NCI-H146 (cell line): ENCODE measurements around the gene TMEM41A.

ENCODE experiments used
- DNase-seq: peaks from one replicate; lab custom pipeline; 2025; lab: John Stamatoyannopoulos, UW

Gene TMEM41A

DNA sequence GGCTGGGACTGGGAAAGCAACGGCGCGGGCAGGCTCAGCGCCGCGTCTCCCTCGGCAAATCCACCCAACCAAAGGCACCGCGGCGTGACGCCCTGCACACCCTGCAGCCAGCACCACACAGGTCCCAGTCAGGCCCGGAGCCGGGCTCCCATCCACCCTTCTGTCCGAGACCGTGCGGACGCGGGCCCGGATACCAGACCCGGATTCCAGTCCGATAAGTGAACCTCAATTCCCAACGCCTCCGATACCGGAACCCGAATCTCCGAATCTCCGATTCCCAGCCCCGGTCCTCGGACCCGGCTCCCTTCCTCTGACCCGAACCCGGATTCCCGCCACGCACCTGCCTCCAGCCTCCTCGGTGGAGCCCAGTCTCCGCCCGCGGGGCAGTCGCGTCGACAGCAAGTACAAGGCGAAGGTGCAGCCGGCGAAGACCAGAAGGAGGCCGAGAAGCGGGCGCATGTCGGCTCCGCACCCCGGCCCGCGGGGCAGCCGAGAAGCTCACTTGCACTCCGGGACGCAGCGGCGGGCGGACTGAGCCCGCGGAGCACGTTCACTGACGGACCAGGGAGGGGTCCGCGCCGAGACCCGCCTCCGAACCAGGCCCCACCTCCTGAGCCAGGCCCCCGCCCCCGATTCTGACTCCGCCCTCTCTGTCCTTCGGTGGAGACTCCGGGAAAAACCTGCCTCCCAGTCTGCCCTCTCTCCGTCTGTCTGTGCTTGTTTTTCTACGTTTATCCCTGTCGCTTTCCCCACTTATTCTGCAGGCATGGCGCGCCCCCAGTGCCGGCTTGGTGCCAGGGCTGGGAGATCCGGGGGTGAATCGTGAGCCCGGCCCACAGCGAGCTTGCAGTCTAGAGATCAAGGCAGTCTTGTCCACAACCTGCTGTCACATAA, at the start of gene TMEM41A:
Gene TMEM41A, minus strand, starts transcription at position 533 of the 894 bp plus-strand sequence. Its CDS starts 74 bp downstream, at position 459.
- DNase-seq, result peak; percentile 96

DNA sequence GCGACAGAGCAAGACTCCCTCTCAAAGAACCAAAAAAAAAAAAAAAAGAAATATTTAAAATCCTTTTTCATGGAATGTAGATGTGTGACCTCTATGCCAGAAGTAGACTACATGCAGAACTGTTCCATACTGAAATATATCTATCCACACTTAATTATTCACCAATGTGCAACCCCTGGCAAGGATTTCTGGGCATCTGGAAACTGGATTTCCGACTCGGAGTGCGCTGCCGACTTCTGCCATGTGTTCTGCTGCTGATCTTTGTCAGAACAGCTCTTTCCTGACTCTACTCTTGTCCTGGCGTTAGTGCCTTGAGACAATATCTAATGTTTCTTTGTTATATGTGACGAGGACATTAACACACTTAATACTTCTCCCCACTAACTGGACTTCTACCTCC, 41.9 kb upstream of the TMEM41A start:
- DNase-seq, result no peak

DNA sequence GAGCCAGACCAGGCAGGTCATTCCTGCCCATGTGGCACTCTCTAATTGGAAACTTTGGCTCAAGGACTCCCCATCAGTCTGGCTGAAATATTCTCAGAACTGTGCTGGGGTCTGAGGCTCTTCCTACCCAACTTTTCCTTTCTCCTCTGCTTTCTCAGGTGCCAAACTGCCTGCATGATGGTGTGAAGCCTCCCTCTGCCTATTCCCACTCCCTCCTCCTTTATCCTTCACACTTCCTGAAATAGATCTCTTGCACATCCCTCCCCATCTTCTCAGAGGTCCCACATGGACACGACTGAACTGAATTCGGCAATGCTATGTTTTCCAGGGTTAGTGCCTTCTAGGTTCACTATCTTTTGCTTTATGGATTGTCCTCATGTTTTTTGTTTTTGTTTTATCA, 41.1 kb upstream of the TMEM41A start:
- no peak for DNase-seq

DNA sequence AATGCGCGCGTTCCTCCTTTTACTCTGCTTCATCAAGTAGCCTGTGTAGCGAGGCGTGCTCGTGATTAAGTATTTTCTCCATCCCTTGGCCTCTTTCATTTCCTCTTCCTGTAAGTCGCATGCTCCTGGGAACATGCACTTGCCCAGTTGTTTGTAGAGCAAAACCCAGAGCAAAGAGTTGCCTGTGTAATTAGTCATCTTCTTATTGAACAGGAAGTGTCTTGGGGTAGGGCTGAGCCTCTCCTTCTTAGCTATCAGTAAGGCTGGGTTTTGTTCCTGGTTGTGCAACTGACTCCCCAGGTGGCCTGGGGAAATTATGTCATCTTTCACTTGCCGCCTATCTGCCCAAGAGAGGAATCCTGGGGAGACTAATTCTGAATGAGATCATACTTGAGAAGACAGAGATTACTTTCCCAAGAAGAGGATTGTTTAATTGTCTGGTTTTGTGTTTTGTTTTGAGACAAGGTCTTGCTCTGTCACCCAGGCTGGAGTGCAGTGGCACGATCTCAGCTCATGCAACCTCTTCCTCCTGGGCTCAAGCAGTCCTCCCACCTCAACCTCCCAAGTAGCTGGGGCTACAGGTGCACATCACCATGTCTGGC, 38.6 kb upstream of the TMEM41A start:
- peak; percentile 27 for DNase-seq

DNA sequence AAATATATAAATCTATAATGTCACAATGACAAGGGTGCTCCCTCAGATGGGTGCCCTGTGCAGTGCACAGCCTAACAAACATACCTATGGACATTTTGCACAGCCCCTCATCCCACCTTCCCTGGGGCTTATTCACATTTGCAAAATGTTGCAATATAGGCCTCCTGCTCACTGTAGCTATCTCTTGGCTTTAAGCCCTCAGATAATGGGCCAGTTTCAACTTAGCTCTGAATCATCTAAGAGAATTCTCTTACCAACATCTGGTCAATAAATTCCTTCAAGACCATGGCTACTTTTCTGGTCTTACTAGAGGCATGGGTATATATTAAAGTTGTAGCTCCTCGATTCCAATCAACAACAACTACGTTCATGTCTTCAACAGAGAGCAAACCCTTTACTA, 35.7 kb upstream of the TMEM41A start:
- DNase-seq, result no peak

DNA sequence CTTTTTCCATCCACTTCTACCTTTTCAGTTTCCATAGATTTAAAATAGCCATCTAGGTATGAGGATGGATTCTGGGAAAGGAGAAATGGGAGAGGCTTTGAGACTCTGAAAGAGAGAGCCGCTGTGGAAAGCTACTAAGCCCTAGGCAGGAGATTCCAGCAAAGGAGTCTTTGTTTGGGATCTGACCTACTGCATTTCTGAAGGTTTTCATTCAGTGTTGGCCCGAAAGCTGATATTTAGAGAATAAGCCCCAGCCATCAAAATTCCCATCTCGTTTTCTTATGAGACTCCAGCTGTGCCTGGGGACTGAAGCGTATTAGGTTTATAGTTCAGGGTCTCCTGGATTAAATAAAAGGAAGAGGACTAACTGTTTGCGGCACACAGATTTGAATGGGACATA, 34.1 kb upstream of the TMEM41A start:
- DNase-seq, result no peak

DNA sequence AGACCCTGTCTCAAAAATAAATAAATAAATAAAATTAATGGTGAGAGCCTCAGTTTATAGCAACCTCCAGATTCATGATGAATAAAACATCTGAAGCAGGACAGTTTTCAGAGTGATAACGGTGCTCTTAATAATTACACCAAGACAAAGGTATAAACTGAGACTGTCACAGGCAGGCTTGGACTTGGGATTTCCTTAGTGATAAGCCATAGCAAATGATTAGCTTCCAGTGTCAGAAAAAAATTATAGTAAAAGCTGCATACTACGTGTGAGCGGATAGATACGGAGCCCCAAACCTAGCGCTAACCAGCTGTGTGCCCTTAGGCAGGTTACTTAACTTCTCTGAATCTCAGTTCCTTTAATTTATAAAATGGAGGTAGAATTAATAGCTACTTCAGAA, 32.0 kb upstream of the TMEM41A start:
- no peak for DNase-seq

DNA sequence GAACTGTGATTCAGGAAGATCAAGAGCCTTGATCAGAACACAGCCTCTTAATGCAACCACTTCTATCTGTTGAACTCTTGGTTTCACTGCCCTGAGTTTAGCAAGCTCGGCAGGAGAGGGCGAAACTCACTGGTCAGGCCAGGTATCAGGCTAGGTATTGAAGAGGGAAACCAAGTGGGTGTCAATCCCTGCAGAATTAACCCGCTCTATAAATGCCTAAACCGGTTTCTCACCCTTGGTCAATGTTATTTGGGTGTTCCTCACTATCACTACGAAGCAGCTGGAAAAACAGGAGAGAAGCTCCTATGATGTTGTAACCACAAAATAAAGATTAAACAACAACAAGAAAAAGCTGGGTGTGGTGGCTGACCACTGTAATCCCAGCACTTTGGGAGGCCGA, 29.7 kb upstream of the TMEM41A start:
- no peak for DNase-seq

DNA sequence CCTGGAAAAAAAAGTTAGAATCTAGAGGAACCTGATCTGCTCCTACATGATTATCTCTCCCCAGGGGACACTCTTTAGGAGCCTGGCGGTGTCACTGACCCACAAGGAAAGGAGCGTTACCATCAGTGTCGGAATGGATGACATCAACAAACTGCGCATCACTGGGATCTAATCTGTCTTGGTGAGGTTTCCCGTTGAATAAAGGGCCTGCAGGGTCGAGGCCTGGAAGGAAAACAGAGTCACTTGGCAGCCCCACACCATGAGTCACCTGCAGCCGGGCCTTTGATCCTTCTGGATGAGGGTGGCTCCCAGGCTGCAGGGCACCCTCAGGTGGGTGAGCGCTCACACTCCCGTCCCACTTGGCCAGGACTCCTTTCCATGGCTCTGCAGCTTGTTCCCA, 28.5 kb upstream of the TMEM41A start:
- DNase-seq, result no peak

DNA sequence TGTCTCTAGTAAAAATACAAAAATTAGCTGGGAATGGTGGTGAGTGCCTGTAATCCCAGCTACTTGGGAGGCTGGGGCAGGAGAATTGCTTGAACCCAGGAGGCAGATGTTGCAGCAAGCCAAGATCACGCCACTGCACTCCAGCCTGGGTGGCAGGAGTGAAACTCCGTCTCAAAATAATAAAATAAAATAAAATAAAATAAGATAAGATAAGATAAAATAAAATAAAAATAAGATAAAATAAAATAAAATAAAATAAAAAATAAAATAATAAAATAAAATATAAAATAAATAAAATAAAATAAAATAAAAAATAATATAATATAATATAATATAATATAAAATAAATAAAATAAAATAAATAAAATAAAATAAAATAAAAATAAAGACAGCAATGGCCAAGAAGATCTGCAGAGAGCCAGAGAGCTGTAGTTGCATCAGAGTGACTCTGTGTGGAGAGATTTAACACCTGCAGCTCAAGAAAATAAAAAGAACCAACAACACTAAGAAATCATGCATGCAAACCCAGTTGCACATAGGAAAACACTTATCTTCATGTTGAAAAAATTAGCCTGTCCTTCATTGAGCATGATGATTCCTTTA, 27.6 kb upstream of the TMEM41A start:
- DNase-seq, result no peak

DNA sequence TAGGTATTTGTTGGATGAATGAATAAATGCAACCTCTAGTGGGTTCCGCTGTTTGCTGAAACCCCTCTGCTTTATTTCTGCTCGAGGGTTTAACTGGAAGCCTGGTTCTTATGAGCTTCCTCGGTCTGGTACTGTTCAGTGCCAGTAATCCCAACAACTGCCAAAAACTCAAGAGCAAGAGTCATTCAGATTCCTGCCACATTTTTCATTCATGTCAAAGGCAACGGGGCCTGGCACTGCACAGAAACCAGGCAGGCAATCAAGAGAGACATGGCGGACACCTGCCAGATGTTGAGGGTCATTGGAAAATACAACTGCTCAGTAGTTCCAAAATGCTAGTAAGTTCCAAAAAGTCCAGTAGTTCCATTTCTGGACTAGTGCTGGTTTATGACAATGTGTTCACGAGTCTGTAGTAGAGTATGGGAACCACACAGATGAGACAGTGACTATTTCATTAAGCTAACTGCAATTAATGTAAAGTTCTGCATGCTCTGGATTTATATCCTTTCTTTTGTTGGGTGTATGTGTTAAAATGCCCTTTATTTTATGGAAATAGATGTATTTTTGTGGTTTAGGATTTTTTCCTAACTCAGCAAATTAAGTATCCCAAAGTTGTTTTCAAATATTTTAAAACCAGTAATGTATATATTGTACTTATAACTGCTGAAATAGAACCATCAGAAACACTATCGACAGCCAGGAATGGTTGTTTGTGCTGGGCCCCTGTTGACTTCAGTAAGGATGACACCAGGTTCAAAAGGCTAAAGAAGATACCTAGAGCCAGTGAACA, 22.7 kb upstream of the TMEM41A start:
- DNase-seq, result no peak

DNA sequence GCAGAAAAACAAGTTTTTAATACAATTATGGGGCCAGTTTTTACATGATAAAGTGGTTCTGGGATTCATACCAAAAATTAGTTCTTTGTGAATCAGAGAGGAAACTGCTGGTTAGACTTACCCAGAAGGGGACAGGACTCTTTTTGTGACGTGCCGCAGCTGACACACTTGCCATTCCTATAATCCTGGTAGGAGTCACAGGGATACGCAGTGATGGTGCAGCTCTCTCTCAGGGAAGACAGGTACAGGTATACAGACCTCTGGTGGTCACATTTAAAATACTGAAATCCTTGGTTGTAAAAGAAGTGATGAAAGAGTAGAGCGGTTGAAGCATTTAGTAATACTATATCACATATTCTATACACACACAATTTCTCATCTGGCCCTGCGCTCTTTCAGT, 20.2 kb upstream of the TMEM41A start:
- peak; percentile 13 for DNase-seq

DNA sequence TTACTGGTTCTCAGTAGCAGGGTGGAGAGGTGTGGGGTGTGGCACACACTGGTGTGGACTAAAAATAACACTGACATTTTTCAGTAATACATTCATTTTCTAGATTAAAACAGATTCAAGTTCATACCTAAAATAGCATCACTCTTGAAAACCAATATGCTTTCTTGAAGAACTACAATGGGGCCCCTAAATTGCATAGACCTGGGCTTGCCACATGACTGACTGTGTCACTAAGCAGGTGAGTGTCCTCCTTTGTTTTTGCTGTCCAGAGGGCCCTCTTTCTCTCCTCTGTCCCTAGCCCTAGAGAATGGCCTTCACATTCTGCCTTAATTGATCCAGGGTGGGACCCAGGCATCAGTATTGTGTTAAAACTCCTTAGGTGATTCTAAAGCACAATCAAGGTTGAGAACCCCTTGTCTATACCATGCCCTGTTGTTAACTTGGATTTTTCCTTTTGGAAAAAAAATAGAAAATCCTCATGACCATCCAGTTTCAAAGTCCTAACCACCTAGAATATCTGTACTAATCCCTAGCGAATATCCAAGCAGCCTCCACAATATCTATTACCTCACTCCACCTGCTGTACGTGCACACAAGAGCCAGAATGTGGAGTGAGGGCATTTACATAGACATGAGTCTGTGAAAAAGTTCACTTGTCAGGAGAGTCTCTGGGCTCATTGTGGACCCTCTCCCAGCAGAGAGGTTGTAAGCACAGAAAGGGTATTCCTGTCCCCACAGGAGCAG, 18.7 kb upstream of the TMEM41A start:
- DNase-seq, result no peak

DNA sequence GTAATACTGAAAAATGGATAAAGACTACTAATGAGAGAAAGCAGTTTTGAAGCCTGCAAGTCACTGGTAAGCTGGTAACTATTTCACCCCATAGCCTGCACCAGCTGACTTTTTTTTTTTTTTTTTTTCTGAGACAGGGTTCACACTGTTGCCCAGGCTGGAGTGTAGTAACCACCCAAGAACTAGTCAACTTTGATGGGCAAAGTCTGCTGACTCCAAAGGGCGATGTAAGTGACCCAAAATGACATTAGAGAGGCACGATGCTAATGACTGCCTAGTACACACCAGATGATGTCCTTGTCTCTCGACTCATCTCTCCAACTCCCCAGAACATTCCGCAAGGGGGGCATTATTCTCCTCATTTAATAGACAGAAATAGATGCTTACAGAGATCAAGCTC, 12.9 kb upstream of the TMEM41A start:
- no peak for DNase-seq

DNA sequence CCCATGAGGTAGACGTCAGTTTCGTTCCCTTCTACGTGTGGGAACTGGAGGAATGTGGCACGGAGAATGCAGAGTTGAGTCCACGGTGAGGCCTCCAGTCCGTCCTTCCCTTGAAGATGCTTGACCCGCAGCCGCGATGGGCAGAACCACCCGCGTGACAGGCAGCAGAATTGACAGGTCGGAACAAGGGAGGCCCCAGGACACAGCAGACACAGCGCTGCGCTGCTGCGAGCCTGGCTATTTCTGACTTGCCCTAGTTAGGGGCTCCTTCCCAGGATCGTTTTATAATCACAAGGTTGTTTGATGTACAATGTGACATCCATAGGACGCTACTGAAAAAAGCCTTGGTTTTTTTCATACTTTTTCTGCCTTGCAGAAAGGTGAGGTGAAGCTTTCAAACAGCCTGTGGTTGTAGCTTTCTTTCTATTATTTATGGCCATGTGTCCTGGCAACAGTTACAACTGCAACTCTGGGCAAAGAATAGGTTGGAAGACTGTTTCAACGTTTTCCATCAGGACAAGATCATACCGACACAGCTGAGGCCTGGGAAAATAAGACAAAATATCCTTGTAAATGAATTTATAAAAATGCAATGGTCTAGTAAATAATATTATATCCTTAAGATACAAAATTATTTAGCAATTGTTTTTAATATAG, 9.6 kb upstream of the TMEM41A start:
- DNase-seq, result no peak

DNA sequence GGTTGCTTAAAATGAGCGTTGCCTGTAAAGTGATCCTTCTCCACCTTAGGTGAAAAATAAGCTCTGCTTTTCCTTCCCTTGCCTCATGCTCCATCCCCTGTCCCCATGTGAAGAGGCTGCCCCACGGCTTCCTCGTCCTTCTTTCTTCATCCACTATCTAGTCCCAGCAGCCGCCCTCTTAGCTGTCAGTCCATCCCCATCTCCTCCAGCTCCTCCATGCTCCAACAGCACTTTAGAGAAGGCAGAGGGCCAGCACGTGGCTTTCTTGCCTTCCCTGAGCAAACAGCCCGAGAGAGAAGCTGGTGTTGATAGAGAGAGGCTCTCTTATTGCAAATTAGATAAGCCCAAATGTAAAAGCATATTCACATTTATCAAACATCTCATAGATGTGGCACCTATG, 9.0 kb upstream of the TMEM41A start:
- no peak for DNase-seq

DNA sequence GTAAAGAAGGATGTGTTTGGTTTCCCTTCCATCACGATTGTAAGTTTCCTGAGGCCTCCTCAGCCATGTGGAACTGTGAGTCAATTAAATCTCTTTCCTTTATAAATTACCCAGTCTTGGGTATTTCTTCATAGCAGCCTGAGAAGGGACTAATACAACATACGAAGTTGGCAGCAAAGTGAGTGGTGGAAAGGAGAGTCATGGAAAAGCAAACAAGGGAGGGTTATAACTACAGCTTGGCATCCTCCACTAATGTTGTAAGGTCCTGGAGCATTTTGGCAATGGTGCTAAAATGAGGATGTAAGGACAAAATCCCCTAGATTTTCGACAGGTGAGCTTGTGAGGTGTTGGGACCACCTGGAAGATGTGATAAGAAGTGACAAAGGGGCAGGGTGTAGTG, 5.8 kb upstream of the TMEM41A start:
- DNase-seq, result no peak

DNA sequence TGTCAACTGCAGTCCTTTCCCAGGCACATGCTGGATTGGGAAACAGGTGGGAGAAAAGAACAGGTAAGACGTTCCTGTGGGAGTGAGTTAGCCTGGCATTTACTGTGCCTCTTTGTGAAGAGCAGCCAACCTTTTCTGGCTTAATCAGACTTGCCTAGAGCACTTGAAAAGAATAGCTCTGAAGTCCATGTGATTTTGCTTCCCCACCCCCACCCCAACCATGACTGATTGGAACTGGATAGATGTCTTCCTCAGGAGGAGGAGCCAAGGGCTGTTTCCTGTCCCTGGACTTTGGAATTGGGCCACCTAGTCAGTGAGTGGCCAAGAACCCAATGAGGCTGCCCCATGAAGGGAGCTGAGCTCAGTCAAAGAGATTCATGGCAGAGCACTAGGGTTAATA, 4.7 kb upstream of the TMEM41A start:
- no peak for DNase-seq

DNA sequence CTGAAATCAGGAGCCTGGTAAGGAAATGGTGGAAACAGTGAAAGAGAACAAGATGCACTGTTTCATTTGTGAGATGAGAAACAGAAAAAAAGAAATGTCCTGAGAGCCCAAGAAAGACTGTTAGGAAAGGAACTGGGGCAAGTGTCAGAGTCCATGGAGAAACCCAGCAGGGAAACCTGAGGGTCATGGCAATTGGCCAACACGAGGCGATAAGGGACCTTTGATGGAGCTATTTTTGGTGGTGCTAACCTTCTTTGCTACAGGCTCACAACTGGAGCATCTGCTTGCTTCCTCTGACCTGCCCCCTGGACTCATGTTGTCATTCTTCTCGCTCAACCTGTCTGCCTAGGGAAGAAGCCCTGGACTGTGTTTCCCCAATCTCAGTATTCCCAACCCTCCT, 4.2 kb upstream of the TMEM41A start:
- DNase-seq, result no peak

DNA sequence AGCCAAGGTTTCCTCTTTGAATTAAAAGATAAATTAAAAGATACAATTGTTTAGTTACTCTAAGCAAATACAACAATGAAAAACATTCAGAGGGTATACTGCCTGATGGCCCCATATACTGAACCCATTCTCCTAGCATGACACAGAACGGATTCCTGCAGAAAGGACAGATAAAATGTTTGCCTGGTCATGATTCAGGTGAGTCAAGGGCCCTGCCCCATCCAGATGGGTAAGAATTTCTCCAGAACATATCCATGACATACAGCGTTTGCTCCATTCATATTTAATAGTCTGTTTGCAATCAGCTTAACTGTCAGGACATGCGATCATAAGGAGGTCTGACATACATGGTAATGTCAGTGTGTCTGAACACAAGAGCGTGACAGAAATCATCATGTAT, 8.6 kb downstream of the TMEM41A start:
- DNase-seq, result no peak

DNA sequence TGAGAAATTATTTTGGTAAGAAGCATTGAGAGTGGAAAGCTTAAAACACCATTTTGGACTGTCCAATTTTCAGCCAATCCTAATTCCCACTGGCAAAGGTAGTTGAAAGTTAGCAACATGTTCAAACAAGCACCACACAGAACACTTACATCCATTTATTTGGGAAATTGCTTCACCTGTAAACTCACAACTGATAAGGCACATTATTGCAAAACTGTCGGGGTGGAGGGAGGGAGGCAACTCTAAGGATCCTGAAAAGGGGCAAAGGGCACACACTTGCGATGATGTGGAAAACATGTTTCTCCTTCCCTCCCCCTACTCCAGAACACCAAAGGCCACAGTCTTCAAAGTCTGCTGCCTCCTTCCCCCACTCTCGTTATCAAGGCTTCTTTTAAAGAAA, 9.4 kb downstream of the TMEM41A start:
- no peak for DNase-seq
